Ishikawa (cell line): Measurements from ENCODE around the gene RPL12.

Source experiments
- CEBPB ChIP-seq: IDR thresholded peaks from 2 replicates; pipeline ENCODE4 v1.6.1; 2012
- CREB1 ChIP-seq: IDR thresholded peaks from 2 replicates; pipeline ENCODE4 v1.6.1; 2012; ENCODE audit warnings: low read depth
- EGR1 ChIP-seq: IDR thresholded peaks from 2 replicates; pipeline ENCODE4 v1.6.1; 2012
- EP300 ChIP-seq: IDR thresholded peaks from 2 replicates; pipeline ENCODE4 v1.6.1; 2012; ENCODE audit warnings: borderline replicate concordance
- FOXM1 ChIP-seq: IDR thresholded peaks from 2 replicates; pipeline ENCODE4 v1.6.1; 2012; ENCODE audit warnings: low read depth, borderline replicate concordance
- NFIC ChIP-seq: IDR thresholded peaks from 2 replicates; pipeline ENCODE4 v1.6.1; 2012
- RAD21 ChIP-seq: IDR thresholded peaks from 2 replicates; pipeline ENCODE4 v1.6.1; 2012; ENCODE audit warnings: low read depth
- TAF1 ChIP-seq: IDR thresholded peaks from 2 replicates; pipeline ENCODE4 v1.6.1; 2012; ENCODE audit warnings: low read depth, mild to moderate bottlenecking
- TCF12 ChIP-seq: IDR thresholded peaks from 2 replicates; pipeline ENCODE4 v1.6.1; 2012; ENCODE audit warnings: low read depth
- TEAD4 ChIP-seq: IDR thresholded peaks from 2 replicates; pipeline ENCODE4 v1.6.1; 2012
- YY1 ChIP-seq: IDR thresholded peaks from 2 replicates; pipeline ENCODE4 v1.6.1; 2012; ENCODE audit warnings: low read depth
- ZBTB7A ChIP-seq: IDR thresholded peaks from 2 replicates; pipeline ENCODE4 v1.6.1; 2012; ENCODE audit warnings: low read depth
- TF ChIP-seq, protein P1 (sequence below): IDR thresholded peaks from 2 replicates; pipeline ENCODE4 v1.6.1; 2012; ENCODE audit warnings: low read depth, mild to moderate bottlenecking
- TF ChIP-seq, protein P2 (sequence below): IDR thresholded peaks from 2 replicates; pipeline ENCODE4 v1.6.1; 2012
- TF ChIP-seq, protein P3 (sequence below): IDR thresholded peaks from 2 replicates; pipeline ENCODE4 v1.6.1; 2012

The RPL12 gene

DNA sequence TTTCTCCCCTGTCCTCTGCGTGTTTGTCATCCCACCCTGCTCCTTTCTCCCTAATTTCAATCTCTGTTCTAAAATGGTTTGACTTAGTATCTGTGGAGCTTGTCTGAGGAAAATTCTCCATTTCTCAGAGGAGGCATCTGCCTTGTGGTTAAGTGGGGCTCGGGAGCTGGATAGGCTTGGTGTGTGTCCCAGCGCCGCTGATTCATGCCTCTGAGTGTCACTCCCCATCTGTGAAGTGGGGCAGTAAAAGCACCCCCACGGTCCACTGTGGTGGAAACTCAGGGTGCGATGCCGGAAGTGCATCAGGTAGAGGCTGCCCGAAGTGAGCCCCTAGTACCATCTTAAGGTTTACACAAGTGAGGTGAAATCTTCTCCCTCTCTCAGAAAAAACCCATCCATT, 37.7 kb upstream of the RPL12 start:
- TF ChIP-seq YY1 (no peak), ZBTB7A (no peak), RAD21 (no peak), EP300 (no peak), TCF12 (no peak), NFIC (no peak), TAF1 (no peak), FOXM1 (no peak), CREB1 (no peak), TEAD4 (no peak), EGR1 (no peak)
- TF ChIP-seq, protein P1, sequence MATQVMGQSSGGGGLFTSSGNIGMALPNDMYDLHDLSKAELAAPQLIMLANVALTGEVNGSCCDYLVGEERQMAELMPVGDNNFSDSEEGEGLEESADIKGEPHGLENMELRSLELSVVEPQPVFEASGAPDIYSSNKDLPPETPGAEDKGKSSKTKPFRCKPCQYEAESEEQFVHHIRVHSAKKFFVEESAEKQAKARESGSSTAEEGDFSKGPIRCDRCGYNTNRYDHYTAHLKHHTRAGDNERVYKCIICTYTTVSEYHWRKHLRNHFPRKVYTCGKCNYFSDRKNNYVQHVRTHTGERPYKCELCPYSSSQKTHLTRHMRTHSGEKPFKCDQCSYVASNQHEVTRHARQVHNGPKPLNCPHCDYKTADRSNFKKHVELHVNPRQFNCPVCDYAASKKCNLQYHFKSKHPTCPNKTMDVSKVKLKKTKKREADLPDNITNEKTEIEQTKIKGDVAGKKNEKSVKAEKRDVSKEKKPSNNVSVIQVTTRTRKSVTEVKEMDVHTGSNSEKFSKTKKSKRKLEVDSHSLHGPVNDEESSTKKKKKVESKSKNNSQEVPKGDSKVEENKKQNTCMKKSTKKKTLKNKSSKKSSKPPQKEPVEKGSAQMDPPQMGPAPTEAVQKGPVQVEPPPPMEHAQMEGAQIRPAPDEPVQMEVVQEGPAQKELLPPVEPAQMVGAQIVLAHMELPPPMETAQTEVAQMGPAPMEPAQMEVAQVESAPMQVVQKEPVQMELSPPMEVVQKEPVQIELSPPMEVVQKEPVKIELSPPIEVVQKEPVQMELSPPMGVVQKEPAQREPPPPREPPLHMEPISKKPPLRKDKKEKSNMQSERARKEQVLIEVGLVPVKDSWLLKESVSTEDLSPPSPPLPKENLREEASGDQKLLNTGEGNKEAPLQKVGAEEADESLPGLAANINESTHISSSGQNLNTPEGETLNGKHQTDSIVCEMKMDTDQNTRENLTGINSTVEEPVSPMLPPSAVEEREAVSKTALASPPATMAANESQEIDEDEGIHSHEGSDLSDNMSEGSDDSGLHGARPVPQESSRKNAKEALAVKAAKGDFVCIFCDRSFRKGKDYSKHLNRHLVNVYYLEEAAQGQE: no peak

DNA sequence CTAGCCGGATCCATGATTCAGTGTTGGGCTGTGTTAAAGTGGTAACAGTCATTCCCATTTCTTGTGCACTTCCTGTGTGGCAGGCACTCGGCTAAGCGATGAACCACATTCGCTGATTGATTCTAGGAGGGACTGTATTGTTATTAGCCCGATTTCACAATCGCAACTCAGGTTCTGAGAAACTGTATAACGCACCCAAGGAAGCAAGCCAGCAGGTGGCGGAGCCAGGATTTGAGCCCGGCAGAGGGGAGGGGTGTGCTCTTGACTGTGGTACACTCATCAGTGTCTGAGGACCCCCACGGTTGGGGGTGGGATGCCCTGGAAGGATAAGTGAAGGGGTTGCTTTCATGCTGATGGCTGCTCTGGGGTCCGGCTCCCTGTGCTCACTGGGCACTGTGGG, 34.8 kb upstream of the RPL12 start:
- TF ChIP-seq TCF12: no peak
- TF ChIP-seq ZBTB7A: no peak
- TF ChIP-seq NFIC: no peak
- TF ChIP-seq YY1: no peak
- TF ChIP-seq CREB1: no peak

DNA sequence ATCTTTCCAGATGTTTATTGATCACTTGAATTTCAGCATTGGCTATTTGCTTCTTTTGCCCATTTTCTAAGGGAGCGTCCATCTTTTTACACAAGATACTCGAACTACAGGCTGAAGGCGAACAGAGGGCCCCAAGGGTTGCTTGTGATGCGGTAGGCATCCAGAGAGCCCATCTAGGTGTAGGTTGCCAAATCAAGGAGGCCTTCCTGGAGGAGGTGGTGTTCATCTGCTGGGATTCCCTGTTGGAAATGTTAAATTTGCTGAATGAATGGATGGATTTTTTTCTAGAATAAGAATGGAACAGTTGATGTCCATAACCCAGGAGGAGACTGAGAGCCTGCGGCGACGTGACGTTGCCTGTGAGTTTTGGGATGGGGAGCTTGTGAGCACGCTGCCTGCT, 31.5 kb upstream of the RPL12 start:
- TF ChIP-seq CREB1 (no peak), NFIC (no peak), ZBTB7A (no peak), YY1 (no peak), FOXM1 (no peak), RAD21 (no peak), EP300 (no peak), TCF12 (no peak), TAF1 (no peak), TEAD4 (no peak)
- TF ChIP-seq, protein P2, sequence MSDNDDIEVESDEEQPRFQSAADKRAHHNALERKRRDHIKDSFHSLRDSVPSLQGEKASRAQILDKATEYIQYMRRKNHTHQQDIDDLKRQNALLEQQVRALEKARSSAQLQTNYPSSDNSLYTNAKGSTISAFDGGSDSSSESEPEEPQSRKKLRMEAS: no peak

DNA sequence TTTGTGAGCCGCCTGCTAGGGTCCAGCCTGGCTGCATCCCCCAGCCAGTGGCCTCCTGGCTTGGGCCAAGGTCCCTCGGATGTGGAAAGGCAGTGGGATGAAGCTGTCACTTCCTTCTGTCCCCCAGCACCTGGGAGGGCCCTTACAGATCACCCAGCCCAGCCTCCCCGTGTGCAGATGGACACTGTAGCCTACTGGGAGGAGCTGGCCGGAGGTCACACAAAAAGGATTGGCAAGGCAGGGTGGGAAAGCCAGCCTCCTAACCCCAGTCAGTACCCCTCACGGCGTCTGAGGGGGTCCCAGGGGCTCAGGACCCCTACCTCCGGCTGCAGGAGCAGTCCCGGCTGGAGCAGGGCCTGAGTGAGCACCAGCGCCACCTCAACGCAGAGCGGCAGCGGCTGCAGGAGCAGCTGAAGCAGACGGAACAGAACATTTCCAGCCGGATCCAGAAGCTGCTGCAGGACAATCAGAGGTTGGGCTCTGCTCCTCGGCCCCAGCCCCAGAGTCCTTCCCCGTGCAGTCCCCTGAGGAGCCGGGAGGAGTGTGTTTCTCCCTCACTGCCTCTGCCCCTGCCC, 28.4 kb upstream of the RPL12 start:
- TF ChIP-seq EGR1 (no peak), TAF1 (no peak)

DNA sequence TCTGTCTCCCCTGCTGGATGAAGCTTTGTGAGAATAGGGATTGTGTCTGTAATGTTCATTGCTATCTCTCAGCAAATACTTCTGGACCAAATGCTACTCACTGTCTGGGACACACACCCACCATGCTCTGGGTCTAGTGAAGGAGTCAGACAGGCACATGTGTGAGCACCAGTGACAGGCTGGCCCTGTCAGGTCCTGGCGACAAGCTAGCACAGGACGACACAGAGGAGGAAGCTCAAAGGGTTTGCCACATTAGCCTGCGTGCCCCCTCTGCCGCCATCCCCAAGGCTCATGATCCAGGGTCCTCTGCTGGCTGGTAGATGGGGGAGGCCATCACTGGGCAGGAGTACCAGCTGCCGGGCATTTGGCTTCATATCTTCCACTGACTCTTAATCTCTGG, 23.4 kb upstream of the RPL12 start:
- TF ChIP-seq, protein P3, sequence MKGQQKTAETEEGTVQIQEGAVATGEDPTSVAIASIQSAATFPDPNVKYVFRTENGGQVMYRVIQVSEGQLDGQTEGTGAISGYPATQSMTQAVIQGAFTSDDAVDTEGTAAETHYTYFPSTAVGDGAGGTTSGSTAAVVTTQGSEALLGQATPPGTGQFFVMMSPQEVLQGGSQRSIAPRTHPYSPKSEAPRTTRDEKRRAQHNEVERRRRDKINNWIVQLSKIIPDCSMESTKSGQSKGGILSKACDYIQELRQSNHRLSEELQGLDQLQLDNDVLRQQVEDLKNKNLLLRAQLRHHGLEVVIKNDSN: no peak

DNA sequence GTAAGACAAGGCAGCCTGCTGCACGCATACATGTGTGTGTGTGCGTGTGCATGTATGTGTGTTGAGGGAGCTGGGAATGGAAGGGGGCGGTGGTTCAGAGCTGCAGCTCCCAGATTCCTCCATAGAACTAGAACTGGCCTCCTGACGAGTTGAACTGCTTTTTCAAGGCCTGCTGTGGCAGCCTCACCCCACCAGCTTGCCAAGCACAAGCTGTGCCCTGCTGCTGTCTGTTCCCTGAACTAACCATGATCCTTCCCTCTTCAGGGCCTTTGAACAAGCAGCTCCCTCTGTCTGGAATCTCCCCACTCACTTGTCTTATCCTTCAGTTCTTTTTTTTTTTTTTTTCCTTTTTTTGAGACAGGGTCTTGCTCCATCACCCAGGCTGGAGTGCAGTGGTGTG, 22.7 kb upstream of the RPL12 start:
- TF ChIP-seq RAD21 (no peak), TEAD4 (no peak), NFIC (no peak)

DNA sequence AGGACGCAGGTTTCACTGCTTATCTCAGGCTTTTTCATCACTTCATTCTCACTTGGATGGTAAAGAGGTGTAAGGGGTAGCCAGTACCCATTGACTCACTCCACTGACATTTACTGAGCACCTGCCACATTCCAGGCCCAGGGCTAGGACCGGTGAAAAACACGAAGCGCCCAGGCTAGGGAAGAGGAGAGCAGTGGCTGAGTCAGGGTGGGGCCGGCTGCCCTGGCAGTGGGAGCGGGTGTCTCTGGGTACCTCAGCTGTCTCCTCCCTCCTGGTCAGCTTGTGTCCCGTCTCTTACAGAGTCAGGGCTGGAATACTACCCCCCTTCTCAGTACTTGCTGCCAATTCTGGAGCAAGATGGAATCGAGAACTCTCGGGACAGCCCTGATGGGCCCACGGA, 22.3 kb upstream of the RPL12 start:
- no peak for TF ChIP-seq NFIC
- no peak for TF ChIP-seq EP300
- TF ChIP-seq ZBTB7A: no peak
- TF ChIP-seq, protein P1: no peak
- TF ChIP-seq, protein P2: no peak
- no peak for TF ChIP-seq TEAD4
- no peak for TF ChIP-seq TAF1
- no peak for TF ChIP-seq CEBPB
- TF ChIP-seq RAD21: no peak
- TF ChIP-seq, protein P3: no peak
- no peak for TF ChIP-seq FOXM1
- no peak for TF ChIP-seq YY1
- no peak for TF ChIP-seq EGR1
- no peak for TF ChIP-seq TCF12
- TF ChIP-seq CREB1: no peak
